HG02759 (cell line): ENCODE results near the gene IQGAP2.
"Not testable (repeated sequence)": the region's sequence is repeated elsewhere in the genome, so short reads cannot be mapped to it uniquely, and the experiment has no call there.

Experiments
- ATAC-seq: cut with Tn5 transposase; IDR thresholded peaks from one replicate; pipeline ENCODE4 v1.9.1; 2021; ENCODE audit warnings: mild to moderate bottlenecking, moderate library complexity; ENCODE audit not compliant: unreplicated experiment

IQGAP2 gene

DNA sequence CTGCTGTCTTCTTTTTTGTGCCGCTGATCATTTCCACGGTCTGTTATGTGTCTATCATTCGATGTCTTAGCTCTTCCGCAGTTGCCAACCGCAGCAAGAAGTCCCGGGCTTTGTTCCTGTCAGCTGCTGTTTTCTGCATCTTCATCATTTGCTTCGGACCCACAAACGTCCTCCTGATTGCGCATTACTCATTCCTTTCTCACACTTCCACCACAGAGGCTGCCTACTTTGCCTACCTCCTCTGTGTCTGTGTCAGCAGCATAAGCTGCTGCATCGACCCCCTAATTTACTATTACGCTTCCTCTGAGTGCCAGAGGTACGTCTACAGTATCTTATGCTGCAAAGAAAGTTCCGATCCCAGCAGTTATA is 329.9 kb downstream of the IQGAP2 start:
- ATAC-seq, result no peak

DNA sequence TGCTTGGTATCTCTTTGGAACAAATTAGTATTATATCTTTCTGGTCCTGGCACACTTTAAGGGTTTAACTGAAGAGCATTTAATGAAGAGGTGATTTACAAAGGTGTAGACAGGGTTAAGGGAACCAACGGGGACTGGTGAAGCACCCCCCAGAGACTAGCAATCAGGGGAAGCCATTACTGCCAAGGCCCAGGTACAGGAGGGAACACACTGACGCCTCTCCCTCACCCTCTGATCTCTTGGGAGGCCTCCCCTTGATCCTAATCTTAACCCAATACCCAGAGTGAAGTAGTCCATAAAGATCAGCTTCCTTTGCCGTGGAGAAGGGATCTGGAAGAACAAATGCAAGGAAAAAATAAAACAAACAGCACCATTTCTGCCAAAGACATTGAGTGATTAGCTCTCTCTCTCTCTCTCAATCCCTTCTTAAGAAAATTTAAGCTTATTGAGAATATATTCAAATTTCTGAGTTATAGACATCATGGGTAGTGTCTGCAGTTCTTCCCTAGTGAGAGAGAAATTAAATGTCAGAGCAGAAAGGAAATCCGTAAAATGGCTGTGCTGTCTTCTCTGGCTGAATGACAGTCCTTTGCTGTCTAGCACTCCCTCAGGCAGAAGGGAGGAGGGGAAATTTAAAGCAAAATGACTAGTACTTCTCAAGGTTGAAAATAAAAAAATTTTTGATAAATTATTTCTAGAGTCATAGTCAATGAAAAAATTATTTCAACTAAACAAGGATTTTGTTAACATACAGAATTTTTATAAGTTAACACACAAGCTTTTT is 332.9 kb downstream of the IQGAP2 start:
- no peak for ATAC-seq

DNA sequence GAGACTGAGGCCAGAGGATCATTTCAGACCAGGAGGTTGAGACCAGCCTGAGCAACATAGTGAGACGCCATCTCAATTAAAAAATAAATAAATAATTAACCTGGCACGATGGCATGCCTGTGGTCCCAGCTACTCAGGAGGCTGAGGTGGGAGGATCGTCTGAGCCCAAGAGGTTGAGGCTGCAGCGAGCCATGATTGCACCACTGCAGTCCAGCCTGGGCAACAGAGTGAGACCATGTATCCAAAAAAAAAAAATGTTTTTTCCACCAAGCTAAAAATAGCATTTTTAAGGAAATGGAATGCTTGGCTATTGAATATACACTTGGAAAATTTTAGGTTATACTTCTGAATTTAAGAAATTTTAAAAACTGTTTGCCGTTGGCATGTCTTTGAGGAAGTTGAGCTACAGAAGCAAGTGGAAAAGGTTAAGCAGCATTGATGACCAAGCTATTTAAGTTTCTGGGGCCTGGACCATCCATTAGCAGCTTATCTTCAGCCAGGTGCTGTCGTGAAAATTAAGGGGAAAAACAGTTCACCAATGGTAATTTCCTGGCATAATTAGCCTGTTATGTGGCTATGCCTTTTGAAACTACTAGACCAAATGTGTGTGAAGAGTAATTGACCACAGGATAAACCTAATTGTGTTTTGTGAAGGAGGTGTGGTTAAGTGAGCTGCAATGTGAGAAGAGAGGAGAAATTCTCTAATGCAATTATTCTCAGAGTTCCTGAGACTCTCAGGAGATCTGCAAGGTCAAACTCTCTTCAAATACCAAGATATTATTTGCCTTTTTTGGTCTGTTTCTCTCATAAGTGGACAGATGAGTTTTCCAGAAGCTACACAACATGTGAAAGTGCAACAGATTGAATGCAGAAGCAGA is 333.8 kb downstream of the IQGAP2 start:
- no peak for ATAC-seq

DNA sequence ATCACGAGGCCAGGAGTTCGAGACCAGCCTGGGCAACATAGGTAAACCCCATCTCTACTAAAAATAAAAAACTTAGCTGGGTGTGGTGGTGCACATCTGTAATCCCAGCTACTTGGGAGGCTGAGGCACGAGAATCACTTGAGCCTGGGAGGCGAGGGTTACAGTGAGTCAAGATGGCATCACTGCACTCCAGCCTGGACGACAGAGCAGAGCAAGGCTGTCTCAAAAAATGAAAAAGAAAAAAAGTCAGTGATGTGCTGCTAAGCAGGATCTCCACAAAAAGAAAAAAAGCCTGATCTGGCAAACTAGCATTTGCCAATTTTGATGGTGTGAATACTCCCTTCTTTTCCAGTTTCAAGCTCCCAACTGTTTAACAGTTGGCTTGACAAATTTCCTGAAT is 334.8 kb downstream of the IQGAP2 start:
- no peak for ATAC-seq

DNA sequence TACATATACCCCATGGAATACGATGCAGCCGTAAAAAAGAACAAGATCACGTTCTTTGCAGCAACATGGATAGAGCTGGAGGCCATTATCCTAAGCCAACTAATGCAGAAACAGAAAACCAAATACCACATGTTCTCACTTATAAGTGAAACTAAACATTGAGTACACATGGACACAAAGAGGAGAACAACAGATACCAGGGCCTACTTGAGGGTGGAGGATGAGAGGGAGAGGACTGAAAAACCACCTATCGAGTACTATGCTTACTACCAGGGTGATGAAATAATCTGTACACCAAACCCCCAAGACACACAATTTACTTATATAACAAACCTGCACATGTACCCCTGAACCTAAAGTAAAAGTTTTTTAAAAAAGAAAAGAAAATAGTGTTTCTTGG is 338.4 kb downstream of the IQGAP2 start:
- not testable (repeated sequence) for ATAC-seq

DNA sequence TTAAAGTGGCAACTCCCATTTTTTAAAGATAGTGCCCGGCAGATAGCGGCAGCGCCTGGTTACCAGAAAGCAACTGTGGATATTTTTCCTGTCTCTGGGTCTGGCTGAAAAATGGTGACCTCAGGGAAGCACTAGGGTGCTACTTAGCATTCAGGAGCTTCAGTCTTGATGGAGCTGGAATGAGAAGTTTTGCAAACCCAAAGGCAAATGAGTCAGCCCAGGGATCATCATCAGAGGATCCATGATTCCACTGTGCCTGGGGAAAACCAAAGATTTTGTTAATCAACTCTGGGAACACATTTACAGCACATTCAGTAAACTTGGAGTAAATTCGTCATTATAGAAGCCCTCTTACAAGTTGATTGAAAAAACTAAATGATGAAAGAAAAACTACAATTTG is 339.5 kb downstream of the IQGAP2 start:
- no peak for ATAC-seq

DNA sequence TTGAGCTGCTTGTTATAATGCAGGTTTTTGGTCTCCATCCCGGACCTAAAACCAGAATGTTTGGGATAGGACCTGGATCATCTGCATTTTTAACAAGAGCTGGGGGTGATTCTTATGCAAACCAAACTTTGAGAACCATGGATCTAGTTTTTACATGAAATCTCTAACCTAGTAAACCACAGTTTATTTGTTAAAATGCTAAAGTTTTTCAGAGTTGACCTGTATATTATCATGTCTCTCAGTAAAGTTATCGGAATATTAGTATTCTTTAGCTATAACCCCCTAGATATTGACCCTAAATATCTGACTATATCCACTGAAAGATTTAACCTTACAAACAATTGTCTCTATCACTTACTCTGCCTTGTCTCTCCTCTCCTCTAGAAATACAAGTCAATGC is 341.5 kb downstream of the IQGAP2 start:
- ATAC-seq, result no peak

DNA sequence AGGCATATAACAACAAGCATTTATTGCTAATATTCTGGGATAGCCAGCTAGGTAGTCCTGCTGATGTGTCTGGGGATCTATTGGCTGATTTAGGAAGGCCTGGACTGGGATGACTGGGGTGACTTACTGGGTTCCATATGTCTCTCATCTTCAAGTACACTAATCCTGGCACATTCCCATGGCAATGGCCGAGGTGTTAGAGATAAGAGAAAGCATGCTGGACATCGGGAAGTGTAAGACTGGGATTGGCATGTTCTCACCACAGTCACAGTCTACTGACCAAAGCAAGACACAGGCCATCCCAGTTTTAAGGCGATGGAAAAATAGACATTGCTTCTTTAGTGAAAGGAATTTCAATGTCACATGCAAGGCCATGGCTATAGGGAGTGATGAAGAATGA is 342.6 kb downstream of the IQGAP2 start:
- no peak for ATAC-seq

DNA sequence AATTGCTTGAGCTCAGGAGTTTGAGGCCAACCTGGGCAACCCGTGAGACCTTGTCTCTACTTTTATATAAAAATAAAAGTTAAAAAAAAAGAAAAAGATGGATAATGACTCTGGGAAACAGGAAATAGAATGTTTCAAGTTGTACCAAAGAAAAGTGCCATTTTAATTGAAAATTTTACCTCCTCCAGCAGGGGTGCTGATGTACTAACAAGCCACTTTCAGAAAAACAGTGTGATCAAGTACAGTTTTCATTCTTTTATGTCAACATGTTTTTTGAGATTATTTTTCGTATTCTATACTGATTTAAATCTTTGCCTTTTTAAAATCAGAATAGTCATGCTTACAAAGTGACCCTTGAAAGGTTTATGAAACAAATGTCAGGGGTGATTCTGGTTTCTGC is 343.6 kb downstream of the IQGAP2 start:
- ATAC-seq, result no peak

DNA sequence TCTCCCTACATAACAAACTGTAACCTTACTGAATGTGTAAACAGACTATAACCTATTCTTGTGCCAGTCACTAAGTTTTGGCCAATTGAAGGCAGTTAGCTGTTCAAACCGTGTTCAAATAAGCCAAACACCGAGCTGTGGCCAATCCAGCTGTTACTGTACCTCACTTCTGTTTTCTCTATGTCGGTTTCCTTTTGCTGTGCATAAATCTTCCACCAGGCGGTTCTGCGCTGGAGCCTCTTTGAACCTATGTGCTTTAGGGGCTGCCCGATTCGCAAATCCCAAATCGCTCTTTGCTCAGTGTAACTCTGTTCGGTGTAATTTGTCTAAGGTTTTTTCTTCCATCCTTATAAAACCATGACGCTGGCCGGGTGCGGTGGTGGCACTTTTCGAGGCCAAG is 344.6 kb downstream of the IQGAP2 start:
- no peak for ATAC-seq

DNA sequence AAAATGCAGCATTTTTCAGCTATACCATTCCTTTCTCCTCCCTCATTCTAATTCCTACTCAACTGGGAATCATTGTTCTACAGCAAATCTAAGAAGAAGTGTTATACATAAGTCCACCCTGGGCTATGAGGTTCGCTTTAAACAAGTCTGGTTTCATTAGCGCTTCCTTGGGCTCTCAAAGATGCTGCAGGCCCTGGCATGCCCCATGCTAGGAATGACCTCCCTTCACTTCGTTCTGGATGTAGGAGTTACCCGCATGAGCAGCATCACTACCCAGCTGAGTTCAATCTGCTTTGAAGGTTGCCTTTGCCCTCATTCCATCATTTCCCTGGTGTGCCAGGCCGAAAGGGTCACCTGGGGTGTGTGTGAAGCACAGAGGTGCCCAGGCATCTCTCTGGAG is 348.2 kb downstream of the IQGAP2 start:
- ATAC-seq, result no peak

DNA sequence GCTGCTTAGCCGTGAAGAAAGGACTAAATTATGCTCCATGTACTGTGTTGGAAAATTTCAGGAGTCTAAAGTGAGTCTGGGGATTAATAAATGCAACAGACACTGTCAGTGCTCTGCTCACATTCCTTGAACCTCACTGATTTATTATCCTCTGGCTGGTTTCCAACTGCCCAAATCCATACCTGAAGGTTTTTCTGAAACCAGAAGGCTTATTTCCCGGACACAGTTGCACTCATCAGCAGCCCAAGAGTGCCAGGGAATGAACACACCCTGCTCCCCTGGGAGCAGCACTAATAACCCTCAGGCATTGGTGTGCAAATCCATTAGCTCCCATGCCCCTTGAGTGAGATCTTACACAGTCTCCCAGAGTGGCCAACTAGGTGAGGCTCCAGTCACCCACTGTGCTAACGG is 351.6 kb downstream of the IQGAP2 start:
- no peak for ATAC-seq

DNA sequence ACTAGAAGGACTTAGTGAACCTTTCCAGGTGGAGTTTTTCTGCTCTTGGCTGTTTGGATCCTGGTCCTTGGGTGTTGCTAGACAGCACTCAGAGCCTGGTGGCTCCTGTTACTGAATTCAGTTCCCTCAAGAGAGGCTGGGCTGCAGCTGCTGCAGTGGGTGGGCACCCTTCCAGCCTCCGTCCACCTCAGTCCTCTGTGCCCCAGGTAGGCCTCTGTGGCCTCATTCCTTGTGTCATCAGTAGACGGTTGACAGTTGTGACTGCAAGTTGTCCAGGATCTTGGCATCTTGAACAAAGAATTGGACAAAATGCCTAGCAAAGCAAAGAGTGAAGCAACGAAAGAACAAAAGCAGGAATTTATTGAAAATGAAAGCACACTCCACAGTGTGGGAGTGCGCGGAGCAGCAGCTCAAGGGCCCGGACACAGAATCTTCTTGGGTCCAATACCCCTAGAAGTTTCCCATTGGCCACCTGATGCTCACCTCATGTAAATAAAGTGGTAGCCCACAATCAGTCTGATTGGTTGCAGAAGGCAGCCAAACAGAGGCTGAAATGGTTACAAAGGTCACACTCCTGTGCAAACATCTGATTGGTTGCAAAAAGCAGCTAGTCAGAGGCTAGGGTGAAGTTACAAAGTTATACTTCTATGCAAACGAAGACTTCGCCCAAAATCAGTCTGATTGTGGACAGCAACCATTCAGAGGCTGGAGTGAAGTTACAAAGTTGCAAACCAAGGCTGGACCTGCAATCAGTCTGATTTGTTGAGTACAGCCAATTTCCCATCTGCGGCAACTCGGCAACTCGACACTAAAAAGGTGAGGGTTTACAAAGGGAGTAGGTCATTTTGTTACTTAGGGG is 352.9 kb downstream of the IQGAP2 start:
- no peak for ATAC-seq

DNA sequence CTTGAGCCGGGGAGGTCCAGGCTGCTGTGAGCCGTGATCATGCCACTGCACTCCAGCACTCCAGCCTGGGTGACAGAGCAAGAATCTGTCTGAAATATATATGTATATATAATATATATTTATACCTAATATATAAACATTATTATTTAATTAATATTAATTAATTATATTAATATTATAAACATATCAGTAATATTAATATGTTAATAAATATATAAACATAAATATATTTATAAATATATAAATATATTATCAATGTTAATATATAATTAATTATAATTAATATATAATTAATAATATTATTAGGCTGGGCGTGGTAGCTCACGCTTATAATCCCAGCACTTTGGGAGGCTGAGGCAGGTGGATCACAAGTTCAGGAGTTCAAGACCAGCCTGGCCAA is 354.0 kb downstream of the IQGAP2 start:
- no peak for ATAC-seq
